Activated CD8-positive, alpha-beta memory T cell treated with anti-CD3 and anti-CD28 coated beads, Interleukin-2, amount 50 U/mL, for 1 hour (primary cell): Measurements from ENCODE around the gene SLC1A7.

Experiments
- DNase-seq: peaks from one replicate; pipeline ENCODE4 v3.0.0-alpha.2; 2020; ENCODE audit errors: extremely low read depth

Gene SLC1A7

GRCh38 chr1:53091841-53092645, 50.4 kb downstream of the SLC1A7 start:
- DNase-seq, result no peak

GRCh38 chr1:53090227-53091147, 52.0 kb downstream of the SLC1A7 start:
- DNase-seq, result no peak

- no peak for DNase-seq
Measured at GRCh38 chr1:53089478-53090226, 52.8 kb downstream of the SLC1A7 start.

GRCh38 chr1:53088616-53089300, 53.7 kb downstream of the SLC1A7 start:
- no peak for DNase-seq

- no peak for DNase-seq
Measured at GRCh38 chr1:53087332-53088285, 54.8 kb downstream of the SLC1A7 start.

- DNase-seq, result no peak
Measured at GRCh38 chr1:53086491-53087070, 55.9 kb downstream of the SLC1A7 start.

GRCh38 chr1:53085405-53085804, 57.0 kb downstream of the SLC1A7 start:
- DNase-seq, result no peak

GRCh38 chr1:53084589-53084971, 57.9 kb downstream of the SLC1A7 start:
- DNase-seq, result no peak

GRCh38 chr1:53083636-53084588, 58.5 kb downstream of the SLC1A7 start:
- no peak for DNase-seq

GRCh38 chr1:53082826-53083455, 59.5 kb downstream of the SLC1A7 start:
- DNase-seq, result no peak

- DNase-seq, result no peak
Measured at GRCh38 chr1:53081384-53082066, 60.9 kb downstream of the SLC1A7 start.

GRCh38 chr1:53080769-53081168, 61.7 kb downstream of the SLC1A7 start:
- no peak for DNase-seq

GRCh38 chr1:53080041-53080440, 62.4 kb downstream of the SLC1A7 start:
- no peak for DNase-seq

GRCh38 chr1:53079251-53079650, 63.2 kb downstream of the SLC1A7 start:
- no peak for DNase-seq

- no peak for DNase-seq
Measured at GRCh38 chr1:53078333-53079101, 63.9 kb downstream of the SLC1A7 start.

GRCh38 chr1:53077599-53077965, 64.9 kb downstream of the SLC1A7 start:
- no peak for DNase-seq
